Measurements from ENCODE around the gene TRPC4. TPM values are rescaled to one million over a fixed set of nuclear protein-coding genes. Genes with fewer than 3 reads are reported as not detected.
"Not testable (repeated sequence)": the region's sequence is repeated elsewhere in the genome, so short reads cannot be mapped to it uniquely, and the experiment has no call there.

TRPC4 gene
- total and polyA plus RNA-seq, 7 donors, result 0.03 to 0.59 (median 0.08) TPM

DNA sequence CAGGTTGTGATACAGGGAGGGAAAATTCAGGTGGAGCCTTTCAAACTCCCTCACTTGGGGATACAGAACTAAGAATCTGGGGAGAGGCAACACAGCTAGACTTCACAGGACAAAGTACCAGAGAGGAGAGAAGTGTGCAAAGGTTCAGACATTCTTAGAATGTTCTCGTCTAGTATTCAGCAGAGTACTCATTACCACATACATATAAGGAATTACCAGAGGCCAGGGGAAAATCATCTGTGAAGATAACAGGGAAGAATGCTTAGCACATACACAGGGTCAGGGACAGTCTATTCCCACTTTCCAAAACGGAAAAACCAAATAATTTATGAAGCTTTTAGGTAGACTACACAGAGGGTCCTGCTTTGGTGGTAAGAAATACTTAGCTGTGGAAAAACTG lies 58.1 kb downstream of the TRPC4 start:
- H3K27ac ChIP-seq, result no peak overlapping the region
- intact Hi-C loops (cut with DNase I), result no loop called here
- H3K27me3 ChIP-seq (ENCODE audit: insufficient read depth in 3 of 3, low read length in 2 of 3), result no peaks in the 10 kb centered on the region
- TF ChIP-seq, protein P1, sequence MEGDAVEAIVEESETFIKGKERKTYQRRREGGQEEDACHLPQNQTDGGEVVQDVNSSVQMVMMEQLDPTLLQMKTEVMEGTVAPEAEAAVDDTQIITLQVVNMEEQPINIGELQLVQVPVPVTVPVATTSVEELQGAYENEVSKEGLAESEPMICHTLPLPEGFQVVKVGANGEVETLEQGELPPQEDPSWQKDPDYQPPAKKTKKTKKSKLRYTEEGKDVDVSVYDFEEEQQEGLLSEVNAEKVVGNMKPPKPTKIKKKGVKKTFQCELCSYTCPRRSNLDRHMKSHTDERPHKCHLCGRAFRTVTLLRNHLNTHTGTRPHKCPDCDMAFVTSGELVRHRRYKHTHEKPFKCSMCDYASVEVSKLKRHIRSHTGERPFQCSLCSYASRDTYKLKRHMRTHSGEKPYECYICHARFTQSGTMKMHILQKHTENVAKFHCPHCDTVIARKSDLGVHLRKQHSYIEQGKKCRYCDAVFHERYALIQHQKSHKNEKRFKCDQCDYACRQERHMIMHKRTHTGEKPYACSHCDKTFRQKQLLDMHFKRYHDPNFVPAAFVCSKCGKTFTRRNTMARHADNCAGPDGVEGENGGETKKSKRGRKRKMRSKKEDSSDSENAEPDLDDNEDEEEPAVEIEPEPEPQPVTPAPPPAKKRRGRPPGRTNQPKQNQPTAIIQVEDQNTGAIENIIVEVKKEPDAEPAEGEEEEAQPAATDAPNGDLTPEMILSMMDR (IDR thresholded peaks at IDR 0.05), result no peak
- H3K9me3 ChIP-seq, result no peaks in the 10 kb centered on the region
- DNase-seq (no peak), ATAC-seq (no peak)
- H3K4me3 ChIP-seq, result no peak overlapping the region
- WGBS, 3 donors, result 68 to 81% (median 79%) methylated on average over 2 of the region's 2 CpGs
- no peaks in the 10 kb centered on the region for H3K4me1 ChIP-seq
- no peaks in the 10 kb centered on the region for H3K36me3 ChIP-seq (ENCODE audit: insufficient read depth in 1 of 2, low read depth in 1 of 2)

DNA sequence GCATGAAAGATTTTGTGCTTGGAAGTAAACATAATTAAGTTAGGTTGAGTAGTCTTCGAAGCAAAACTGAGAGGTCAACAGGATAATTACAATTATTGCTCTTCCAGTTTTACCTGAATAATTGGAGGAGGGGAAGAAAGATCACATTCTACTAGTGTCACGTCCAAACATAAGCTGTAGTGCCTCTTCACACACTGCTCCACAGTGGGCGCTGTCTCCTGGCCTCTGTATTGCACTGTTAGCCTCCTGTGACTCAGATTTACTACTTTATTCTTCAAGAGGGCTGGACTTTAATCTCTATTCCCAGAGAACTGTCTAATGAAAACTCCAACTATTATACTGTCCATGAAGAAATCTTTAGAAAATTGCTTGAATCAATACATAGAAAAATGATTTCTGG lies 62.9 kb downstream of the TRPC4 start:
- DNase-seq (no peak), ATAC-seq (no peak)
- H3K9me3 ChIP-seq, result no peaks in the 10 kb centered on the region
- intact Hi-C loops (cut with DNase I), result no loop called here
- no peaks in the 10 kb centered on the region for H3K4me1 ChIP-seq
- 79 to 84% (median 82%) methylated on average over 3 of the region's 3 CpGs for WGBS, 3 donors
- H3K4me3 ChIP-seq, result no peak overlapping the region
- H3K36me3 ChIP-seq (ENCODE audit: insufficient read depth in 1 of 2, low read depth in 1 of 2), result no peaks in the 10 kb centered on the region
- H3K27me3 ChIP-seq (ENCODE audit: insufficient read depth in 3 of 3, low read length in 2 of 3), result no peaks in the 10 kb centered on the region
- H3K27ac ChIP-seq, result no peak overlapping the region
- TF ChIP-seq, protein P1 (IDR thresholded peaks at IDR 0.05), result no peak

DNA sequence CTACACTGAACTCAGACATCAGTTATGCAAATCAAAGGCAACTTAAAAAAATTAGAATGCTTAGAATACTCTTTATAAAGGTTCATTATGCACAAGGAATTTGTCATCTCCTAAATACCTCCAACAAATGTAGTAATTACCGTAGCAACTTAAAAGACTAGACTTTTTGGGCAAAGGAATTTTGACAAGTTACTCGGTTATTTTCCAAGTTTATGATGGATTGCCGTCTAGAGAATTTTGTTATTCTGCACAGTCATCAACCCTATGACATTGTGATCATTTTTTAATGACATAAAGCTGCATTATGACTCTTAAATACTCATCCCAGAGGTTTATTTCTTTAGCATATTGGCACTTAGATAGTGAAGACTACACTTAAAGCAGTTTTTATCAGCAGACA lies 71.9 kb downstream of the TRPC4 start:
- H3K27me3 ChIP-seq (ENCODE audit: insufficient read depth in 3 of 3, low read length in 2 of 3), result no peaks in the 10 kb centered on the region
- no peaks in the 10 kb centered on the region for H3K9me3 ChIP-seq
- ATAC-seq (no peak), DNase-seq (no peak)
- TF ChIP-seq, protein P1 (IDR thresholded peaks at IDR 0.05), result no peak
- H3K4me1 ChIP-seq, result no peaks in the 10 kb centered on the region
- H3K27ac ChIP-seq, result no peak overlapping the region
- intact Hi-C loops (cut with DNase I), result no loop called here
- 51 to 53% (median 52%) methylated on average over 3 of the region's 3 CpGs for WGBS, 3 donors
- no peaks in the 10 kb centered on the region for H3K36me3 ChIP-seq (ENCODE audit: insufficient read depth in 1 of 2, low read depth in 1 of 2)
- no peak overlapping the region for H3K4me3 ChIP-seq

GRCh38 chr13:37796795-37797194 lies 72.8 kb downstream of the TRPC4 start:
- DNase-seq; H3K4me1 ChIP-seq; H3K27me3 ChIP-seq (ENCODE audit: insufficient read depth in 3 of 3, low read length in 2 of 3); H3K27ac ChIP-seq; H3K36me3 ChIP-seq (ENCODE audit: insufficient read depth in 1 of 2, low read depth in 1 of 2); intact Hi-C loops (cut with DNase I); ATAC-seq; H3K9me3 ChIP-seq; H3K4me3 ChIP-seq: not testable (repeated sequence)
- WGBS, 3 donors, result 91 to 93% (median 92%) methylated on average over 4 of the region's 4 CpGs

- no peaks in the 10 kb centered on the region for H3K4me1 ChIP-seq
- intact Hi-C loops (cut with DNase I), result no loop called here
- TF ChIP-seq, protein P1 (IDR thresholded peaks at IDR 0.05), result no peak
- H3K27ac ChIP-seq, result no peak overlapping the region
- no peaks in the 10 kb centered on the region for H3K9me3 ChIP-seq
- no peak overlapping the region for H3K4me3 ChIP-seq
- DNase-seq, result no peak
- H3K27me3 ChIP-seq (ENCODE audit: insufficient read depth in 3 of 3, low read length in 2 of 3), result no peaks in the 10 kb centered on the region
- H3K36me3 ChIP-seq (ENCODE audit: insufficient read depth in 1 of 2, low read depth in 1 of 2), result no peaks in the 10 kb centered on the region
- ATAC-seq, result no peak
These were observed 74.2 kb downstream of the TRPC4 start for GRCh38 chr13:37795326-37795725.
